Astrocyte of the cerebellum (primary cell): ENCODE data around the gene PRR14L.
"Not testable (repeated sequence)": the region's sequence is repeated elsewhere in the genome, so short reads cannot be mapped to it uniquely, and the experiment has no call there.

ENCODE experiments used
- DNase-seq: peaks from one replicate; pipeline ENCODE4 v3.0.0-alpha.2; 2011; ENCODE audit warnings: low read depth
- H3K4me3 ChIP-seq: 2 replicates; pipeline ENCODE4 v1.5.1; 2011; ENCODE audit warnings: mild to moderate bottlenecking, low read depth, low read length, moderate library complexity
- CTCF ChIP-seq: IDR thresholded peaks from 2 replicates; pipeline ENCODE4 v1.5.1; 2012; ENCODE audit warnings: low read length, low read depth, moderate library complexity, mild to moderate bottlenecking; ENCODE audit errors: missing control alignments
- in situ Hi-C: cut with HindIII; loops from 2 replicates; pipeline ENCODE4 v1.10.0; 2017; ENCODE audit warnings: low sequenced_read_pairs

PRR14L gene

GRCh38 chr22:31750365-31751284, 693 bp upstream of the PRR14L start:
- TF ChIP-seq CTCF: no peak
- in situ Hi-C loops: no loop called here
- no peak for DNase-seq
- H3K4me3 ChIP-seq: peak overlapping the region; percentile 67

GRCh38 chr22:31748490-31748889, 1.4 kb downstream of the PRR14L start:
- DNase-seq: no peak
- in situ Hi-C loops: loop anchor here (10.0 kb wide), 1 partner anchor 64 kb away; no protein-coding TSS in a partner anchor
- H3K4me3 ChIP-seq: peak overlapping the region; percentile 67
- TF ChIP-seq CTCF: no peak

- in situ Hi-C loops: loop anchor here (10.0 kb wide), 1 partner anchor 63 kb away; no protein-coding TSS in a partner anchor
- DNase-seq: no peak
- no peak overlapping the region for H3K4me3 ChIP-seq
- no peak for TF ChIP-seq CTCF
Observed at GRCh38 chr22:31747441-31747840, 2.5 kb downstream of the PRR14L start.

DNA sequence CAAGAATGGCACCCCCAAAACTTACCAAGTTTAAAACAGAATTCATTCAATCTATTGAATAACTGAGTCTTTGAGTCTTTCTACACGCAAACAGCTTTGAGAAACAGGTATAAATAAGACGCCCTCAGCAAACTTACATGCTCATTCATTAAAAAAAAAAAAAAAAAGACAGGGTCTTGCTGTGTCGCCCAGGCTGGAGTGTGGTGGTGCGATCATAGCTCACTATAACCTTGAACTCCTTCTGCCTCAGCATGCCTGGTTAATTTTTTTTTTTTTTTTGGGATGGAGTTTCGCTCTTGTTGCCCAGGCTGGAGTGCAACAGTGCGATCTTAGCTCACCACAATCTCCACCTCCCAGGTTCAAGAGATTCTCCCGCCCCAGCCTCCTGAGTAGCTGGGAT, 6.1 kb downstream of the PRR14L start:
- no peak for DNase-seq
- in situ Hi-C loops: loop anchor here (10.0 kb wide), 1 partner anchor 59 kb away; no protein-coding TSS in a partner anchor
- H3K4me3 ChIP-seq: no peak overlapping the region
- TF ChIP-seq CTCF: no peak

DNA sequence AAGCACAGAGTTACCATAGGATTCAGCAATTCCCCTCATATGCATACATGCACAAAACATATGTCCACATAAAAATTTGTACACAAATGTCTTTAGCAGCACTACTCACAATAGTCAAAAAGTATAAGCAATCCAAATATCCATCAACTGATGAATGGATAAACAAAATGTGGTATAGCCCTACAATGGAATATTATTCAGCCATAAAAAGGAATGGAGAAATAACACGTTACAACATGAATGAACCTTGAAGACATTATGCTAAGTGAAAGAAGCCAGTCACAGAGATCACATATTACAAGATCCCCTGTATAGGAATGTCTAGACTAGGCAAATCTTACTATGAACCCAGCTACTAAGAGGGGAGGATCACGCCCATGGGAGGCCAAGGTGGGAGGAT, 7.2 kb downstream of the PRR14L start:
- no peak overlapping the region for H3K4me3 ChIP-seq
- in situ Hi-C loops: loop anchor here (10.0 kb wide), 1 partner anchor 58 kb away; no protein-coding TSS in a partner anchor
- no peak for TF ChIP-seq CTCF
- DNase-seq: no peak

DNA sequence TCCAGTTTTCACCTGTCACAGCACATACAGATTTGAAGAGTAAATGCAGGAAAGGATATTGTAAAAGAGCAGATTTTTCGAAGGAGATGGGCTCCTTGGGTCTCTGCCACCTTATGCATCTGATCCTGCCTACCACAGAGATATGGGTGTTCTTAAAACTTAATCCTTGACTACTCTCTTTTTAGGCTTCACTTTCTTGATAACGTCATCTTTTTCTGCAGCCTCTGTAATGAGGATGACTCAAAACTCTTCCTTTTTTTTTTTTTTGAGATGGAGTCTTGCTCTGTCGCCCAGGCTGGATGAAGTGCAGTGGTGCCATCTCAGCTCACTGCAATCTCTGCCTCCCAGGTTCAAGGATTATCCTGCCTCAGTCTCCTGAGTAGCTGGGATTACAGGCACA, 7.8 kb downstream of the PRR14L start:
- no peak for DNase-seq
- H3K4me3 ChIP-seq: no peak overlapping the region
- TF ChIP-seq CTCF: no peak
- in situ Hi-C loops: loop anchor here (10.0 kb wide), 1 partner anchor 57 kb away; no protein-coding TSS in a partner anchor

DNA sequence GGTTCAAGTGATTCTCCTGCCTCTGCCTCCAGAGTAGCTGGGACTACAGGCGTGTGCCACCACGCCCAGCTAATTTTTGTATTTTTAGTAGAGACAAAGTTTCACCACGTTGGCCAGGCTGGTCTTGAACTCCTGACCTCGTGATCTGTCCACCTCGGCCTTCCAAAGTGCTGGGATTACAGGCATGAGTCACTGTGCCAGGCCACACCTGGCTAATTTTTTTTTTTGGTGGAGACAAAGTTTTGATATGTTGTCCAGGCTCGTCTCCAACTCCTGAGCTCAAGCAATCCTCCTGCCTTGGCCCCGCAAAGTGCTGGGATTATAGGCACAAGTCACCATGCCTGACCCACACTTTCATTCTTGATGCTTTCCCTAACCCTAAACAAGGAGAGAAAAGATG, 9.6 kb downstream of the PRR14L start:
- not testable (repeated sequence) for DNase-seq, H3K4me3 ChIP-seq
- in situ Hi-C loops: loop anchor here (10.0 kb wide), 1 partner anchor 56 kb away; no protein-coding TSS in a partner anchor
